ENCODE results near the gene GPR146. TPM values are rescaled to one million over a fixed set of nuclear protein-coding genes. Genes with fewer than 3 reads are reported as not detected.

Gene GPR146
- total and polyA plus RNA-seq, 11 donors = 11.1 to 56.8 (median 25.2) TPM

GRCh38 chr7:1103789-1104515 is 59.6 kb downstream of the GPR146 start:
- WGBS, 4 donors = 83 to 92% (median 85%) methylated on average over 14 to 21 of the region's 21 CpGs
- intact Hi-C loops (cut with DNase I) = no loop called here
- Histone ChIP-seq H3K4me1 (peaks cover 0 to 9% (median 0%) of the 10 kb centered on the region in 12 donors), H3K27ac (peak overlapping the region in 6 of 12 donors; percentile 11 to 60 (median 24)), H3K4me3 (no peak overlapping the region), H3K36me3 (no peaks in the 10 kb centered on the region), H3K27me3 (no peaks in the 10 kb centered on the region), H3K9me3 (no peaks in the 10 kb centered on the region)
- ATAC-seq (peak in 1 of 4 donors; percentile 19), DNase-seq (no peak)
- TF ChIP-seq CTCF (IDR thresholded peaks at IDR 0.05) = no peak
- TF ChIP-seq POLR2A (IDR thresholded peaks at IDR 0.05) = no peak

- ATAC-seq (peak in 1 of 4 donors; percentile 15), DNase-seq (no peak)
- Histone ChIP-seq H3K4me3 (no peak overlapping the region), H3K4me1 (peaks cover 0 to 9% (median 0%) of the 10 kb centered on the region in 12 donors), H3K27ac (peak overlapping the region in 5 of 12 donors; percentile 13 to 60 (median 20)), H3K36me3 (no peaks in the 10 kb centered on the region), H3K9me3 (no peaks in the 10 kb centered on the region), H3K27me3 (no peaks in the 10 kb centered on the region)
- 58 to 69% (median 68%) methylated on average over 10 to 13 of the region's 13 CpGs for WGBS, 4 donors
- intact Hi-C loops (cut with DNase I) = no loop called here
- TF ChIP-seq POLR2A (IDR thresholded peaks at IDR 0.05) = no peak
- no peak for TF ChIP-seq CTCF (IDR thresholded peaks at IDR 0.05)
Observed at GRCh38 chr7:1104516-1105179, 60.3 kb downstream of the GPR146 start.

GRCh38 chr7:1105189-1105588 is 60.8 kb downstream of the GPR146 start:
- Histone ChIP-seq H3K4me1 (peaks cover 0 to 9% (median 0%) of the 10 kb centered on the region in 12 donors), H3K36me3 (no peaks in the 10 kb centered on the region), H3K9me3 (no peaks in the 10 kb centered on the region), H3K4me3 (no peak overlapping the region), H3K27me3 (no peaks in the 10 kb centered on the region), H3K27ac (peak overlapping the region in 4 of 12 donors; percentile 18 to 60 (median 38))
- DNase-seq = no peak
- no peak for TF ChIP-seq POLR2A (IDR thresholded peaks at IDR 0.05)
- no peak for TF ChIP-seq CTCF (IDR thresholded peaks at IDR 0.05)
- intact Hi-C loops (cut with DNase I) = no loop called here
- ATAC-seq = no peak
- WGBS, 4 donors = 89 to 93% (median 91%) methylated on average over 11 of the region's 11 CpGs

GRCh38 chr7:1106063-1106792 is 61.9 kb downstream of the GPR146 start:
- Histone ChIP-seq H3K9me3 (no peaks in the 10 kb centered on the region), H3K27ac (no peak overlapping the region), H3K4me1 (peaks cover 0 to 12% (median 0%) of the 10 kb centered on the region in 12 donors), H3K27me3 (no peaks in the 10 kb centered on the region), H3K4me3 (no peak overlapping the region), H3K36me3 (no peaks in the 10 kb centered on the region)
- intact Hi-C loops (cut with DNase I) = no loop called here
- 84 to 87% (median 86%) methylated on average over 25 to 27 of the region's 27 CpGs for WGBS, 4 donors
- DNase-seq (no peak), ATAC-seq (peak in 2 of 4 donors; percentile 6 to 13)
- TF ChIP-seq POLR2A (IDR thresholded peaks at IDR 0.05) (no peak), CTCF (IDR thresholded peaks at IDR 0.05) (no peak)
